HG02938 (cell line): ENCODE measurements around the gene PLA2G2C.

Source experiments
- ATAC-seq: cut with Tn5 transposase; IDR thresholded peaks from one replicate; pipeline ENCODE4 v1.9.1; 2021; ENCODE audit warnings: mild to moderate bottlenecking, moderate library complexity; ENCODE audit not compliant: unreplicated experiment

The PLA2G2C gene

DNA sequence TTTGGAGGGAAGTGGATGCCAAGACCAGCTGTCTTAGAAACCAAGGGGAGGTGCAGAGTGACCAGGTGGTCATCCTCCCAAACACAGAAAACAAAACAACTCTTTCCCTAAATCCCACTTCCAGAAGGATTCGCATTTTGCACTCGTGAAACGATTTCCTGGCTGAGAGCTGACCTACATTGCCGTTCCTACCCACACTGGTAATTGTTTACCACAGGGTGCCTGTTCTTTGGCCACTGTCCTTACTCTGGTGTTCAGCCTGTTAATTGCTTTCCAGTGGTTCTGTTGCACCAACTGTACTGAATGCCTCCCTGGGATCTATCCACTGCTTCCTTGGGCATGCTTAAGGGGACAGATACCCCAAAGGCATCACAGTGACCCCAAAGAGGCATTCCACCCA, 23.2 kb upstream of the PLA2G2C start:
- no peak for ATAC-seq

DNA sequence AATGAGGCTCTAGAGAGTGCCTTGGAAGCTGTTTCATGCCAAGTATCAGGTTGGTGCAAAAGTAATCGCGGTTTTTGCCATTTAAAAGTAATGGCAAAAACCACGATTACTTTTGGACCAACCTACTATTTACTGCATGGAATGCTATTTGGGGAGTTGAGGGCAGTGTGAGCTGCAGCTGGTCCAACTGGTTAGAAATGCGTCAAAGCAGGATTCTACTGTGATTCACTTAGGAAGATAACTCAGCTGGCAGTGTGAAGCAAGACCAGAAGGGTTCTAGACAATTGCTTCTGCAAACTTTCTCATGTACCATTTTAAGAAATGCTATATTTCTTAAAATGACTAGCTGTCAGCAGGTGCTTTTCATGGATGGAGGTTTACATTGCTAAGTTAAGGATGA, 21.2 kb upstream of the PLA2G2C start:
- ATAC-seq: no peak

DNA sequence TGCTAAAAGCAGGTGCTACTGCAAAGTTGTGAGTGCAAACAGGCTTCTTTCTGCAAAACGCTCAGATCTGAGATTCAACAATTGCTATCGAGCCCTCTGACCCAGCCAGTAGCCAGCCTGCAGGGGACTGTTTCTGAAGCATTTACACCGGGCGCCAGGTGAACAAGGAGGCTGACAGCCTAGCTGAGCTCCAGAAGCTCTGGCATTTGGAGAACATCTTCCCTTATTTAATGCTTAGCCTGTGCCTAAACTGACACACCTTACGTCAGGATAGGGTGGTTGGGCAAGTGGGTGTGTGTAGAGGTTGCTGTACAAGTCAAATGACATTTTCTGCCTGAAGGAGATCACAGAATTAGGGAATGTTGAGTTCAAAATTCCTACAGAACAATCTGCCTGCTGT, 15.8 kb upstream of the PLA2G2C start:
- ATAC-seq: no peak

DNA sequence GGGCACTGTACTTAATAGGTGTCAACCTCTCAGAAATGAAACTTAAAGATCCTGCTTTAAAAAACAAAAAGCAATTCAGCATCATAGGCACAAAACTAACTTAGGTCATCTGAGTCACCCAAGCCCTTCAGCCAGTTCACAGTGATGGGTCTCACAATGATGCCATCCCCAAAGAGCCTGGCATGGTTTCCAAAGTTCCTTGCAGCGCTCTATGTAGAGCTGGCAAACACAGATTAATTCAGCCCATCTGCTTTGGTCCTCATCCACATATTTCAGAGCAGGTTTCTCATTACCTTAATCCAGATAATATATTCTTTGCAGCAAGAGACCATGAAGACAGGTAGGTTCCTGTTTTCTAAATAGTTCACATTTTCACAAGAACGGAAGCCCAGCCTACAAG, 14.6 kb upstream of the PLA2G2C start:
- no peak for ATAC-seq

DNA sequence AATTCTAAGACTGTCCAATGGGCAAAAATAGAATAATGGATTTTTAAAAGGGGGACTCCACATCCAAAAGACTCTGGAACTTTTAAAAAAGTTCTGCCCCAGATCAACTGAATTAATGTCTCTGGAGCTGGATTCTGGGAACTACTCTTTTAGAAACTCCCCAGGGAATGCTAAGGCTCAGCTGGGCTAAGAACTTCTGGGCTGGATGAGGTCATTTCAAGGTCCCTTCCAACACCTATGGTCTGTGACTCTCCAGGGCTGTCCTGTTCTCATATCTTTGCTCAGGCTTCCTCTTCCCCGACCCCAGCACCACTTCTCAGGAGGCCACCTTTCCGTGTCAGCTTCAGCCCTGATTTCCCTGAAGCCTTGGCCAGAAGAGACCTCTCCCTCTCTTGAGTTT, 13.5 kb upstream of the PLA2G2C start:
- ATAC-seq: no peak

DNA sequence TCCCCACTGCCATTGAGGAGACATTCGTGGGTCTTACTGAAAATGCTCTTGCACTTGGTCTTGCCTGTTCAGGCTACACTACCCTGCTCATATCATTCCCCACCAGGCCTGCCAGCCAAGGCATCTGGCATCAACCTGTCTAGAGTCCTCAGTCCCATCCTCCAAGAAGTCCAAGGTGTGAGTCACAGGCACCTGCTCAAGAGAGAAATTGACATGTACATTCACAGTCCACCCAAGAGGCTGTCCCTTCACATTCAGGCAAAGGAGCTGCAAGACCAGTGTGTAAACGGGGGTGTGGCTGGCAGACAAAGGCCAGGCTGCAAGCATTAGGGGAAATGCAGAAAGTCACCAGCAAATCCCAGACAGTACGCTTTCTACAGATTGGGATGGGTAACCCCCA, 13.1 kb upstream of the PLA2G2C start:
- ATAC-seq: no peak

DNA sequence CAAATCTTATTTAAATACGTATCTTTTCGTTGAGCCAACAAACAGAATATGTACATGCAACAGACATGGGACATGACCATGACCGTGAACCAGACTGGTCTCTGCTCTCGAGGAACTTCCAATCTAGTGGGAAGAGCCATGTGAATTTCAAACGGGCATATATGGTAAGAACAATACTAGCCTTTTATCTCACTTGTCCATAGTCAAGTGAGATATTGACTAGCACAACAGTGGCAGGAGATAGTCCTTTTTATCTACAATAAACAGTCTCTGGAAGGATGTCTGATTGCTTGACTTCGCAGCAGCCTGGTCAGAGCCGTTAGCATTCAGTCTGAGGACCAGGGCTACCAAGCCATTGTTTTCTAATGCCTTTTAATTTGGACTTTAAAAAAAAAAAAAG, 12.6 kb upstream of the PLA2G2C start:
- no peak for ATAC-seq

DNA sequence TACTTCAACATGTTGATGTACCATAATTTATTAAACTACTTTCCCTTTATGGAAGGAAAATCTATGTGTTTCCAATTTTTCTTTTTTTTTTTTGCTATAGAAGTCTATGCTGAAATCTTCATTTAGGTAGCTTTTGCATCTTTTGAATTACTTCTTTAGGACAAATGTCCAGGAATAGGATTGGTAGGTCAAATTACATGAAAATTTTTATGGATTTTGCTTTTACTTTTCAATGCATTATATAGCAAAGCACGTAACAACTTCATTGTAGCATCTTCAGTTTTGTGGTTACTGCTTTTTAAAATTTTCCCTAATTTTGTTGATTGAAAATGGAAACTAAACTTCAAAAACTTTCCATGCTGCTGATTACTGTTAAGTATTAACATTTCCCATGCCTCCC, 12.0 kb upstream of the PLA2G2C start:
- ATAC-seq: no peak

DNA sequence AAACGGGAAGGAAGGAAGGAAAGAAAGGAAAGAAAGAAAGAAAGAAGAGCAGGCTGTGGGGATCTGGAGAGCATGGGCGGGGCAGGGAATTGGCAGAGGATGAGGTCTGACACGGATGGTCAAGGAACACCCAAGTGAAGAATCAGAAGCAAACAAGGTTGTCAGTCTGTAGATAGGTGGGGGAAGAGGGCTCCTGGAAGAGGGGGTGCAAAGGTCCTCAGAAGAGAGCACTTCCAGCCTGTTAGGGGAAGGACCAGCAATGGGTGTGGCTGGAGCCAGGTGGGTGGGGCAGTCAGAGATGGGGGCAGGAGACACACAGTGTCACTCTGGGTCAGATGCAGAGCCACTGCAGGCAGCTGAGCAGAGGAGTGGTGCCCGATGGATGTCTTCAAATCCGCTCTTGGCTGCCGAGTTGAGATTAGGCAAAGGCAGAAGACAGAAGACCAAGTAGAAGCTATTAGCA, 11.0 kb upstream of the PLA2G2C start:
- no peak for ATAC-seq

DNA sequence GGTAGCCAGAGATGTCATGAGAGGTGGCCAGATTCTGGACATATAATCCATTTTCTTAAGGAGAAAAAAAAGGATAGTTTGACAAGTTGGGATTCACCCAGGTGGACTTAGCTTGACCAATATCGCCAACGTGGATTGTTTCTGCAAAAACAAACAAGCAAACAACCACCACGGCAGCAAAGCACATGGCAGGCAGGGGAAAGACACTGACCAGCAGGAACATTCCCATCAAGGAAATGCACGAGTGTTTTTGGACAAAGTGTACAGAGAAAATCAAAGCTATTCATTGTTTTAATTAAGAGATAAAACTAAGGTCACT, 9.1 kb upstream of the PLA2G2C start:
- ATAC-seq: no peak

DNA sequence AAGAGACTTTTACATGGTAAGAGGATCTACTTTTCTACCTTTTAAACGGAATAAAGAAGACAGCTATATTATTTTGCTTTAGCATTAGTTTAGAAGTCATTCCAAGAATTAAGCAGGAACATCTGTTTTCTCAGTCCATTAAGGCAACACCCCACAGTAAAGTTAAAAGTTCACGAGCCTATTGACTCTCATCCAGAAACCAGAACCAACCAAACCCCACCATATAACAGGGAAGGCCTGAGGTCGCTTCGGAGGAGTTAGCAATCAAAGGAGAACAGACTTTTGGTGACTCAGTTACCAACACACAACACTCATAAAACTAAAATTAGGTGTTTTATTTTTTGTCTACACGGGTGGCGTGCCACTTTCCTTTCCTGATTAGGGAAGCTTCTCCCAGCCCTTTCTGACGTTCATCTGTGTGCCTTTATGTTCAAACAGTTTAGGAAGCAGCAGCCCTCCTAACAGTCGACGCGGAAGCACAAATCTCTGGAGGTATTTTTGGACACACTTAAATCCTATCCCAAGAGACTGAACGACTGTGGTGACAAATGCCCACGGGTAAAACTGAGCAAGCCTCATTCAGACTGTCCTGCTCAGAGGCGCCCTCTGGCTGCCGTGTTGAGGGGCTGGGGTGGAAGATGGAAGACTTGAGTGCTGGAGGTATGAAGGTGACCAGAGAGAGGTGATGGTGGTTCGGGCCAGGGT, 8.6 kb upstream of the PLA2G2C start:
- no peak for ATAC-seq

DNA sequence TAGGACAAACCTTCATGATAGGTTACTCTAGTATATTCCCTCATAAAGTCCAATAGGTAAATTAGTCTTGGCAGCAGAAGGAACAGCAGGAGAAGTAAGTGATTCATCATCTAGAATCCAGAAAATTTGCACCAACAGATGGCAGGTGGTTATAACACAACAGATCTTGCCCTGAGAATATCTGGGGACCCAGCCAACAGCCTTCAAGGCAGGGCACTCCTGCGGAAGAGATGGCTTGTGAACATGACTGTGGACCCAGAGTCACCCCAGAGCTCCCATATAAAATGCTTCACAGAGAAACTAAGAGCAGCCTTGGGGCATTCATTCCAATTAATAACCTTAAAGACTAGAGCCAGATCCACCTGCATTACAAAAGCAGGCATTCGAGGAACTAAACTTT, 7.9 kb upstream of the PLA2G2C start:
- no peak for ATAC-seq

DNA sequence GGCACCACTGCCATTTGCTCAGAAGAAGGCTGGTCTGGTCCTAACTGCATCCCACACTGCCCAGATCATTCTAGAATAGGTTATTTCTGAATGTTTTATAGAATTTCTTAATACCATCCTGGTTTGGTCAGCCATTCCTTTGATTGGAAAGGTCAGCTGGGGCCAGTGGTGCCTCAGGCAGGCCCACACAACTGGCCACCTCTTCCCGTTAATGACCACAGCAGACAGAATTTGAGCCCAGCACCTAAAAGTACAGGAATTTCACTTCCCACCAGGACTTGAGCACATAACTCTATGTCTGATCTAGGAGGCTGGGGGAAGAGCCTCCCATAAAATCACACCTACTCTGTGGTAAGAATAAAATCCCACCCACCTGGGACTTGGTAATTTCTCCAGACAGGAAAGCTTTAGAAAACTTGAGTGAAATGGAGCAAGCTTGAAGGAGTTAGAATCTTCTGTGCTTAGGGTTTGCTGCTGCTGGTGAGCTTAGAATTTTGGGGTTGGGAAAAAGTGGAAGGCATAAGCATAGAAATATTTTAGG, 6.6 kb upstream of the PLA2G2C start:
- no peak for ATAC-seq

DNA sequence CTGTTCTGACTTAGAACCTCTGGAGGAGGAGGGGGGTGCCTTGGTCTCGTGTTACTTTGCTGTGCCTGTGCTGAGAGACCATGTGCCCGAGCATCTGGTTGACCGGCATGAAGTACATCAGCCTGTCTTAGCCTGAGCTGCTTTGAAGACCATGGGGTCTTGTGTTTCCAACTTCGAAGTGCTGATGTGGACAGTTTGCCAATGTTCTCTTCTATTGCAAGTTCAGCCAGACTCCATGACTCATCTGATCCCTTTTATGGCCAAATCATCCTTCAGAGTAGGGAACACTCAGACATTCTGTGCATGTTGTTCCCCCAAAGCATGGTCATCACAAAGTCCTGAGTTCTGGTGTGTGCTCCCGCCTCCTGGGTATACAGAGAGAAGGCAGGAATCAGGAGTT, 6.0 kb upstream of the PLA2G2C start:
- ATAC-seq: no peak

DNA sequence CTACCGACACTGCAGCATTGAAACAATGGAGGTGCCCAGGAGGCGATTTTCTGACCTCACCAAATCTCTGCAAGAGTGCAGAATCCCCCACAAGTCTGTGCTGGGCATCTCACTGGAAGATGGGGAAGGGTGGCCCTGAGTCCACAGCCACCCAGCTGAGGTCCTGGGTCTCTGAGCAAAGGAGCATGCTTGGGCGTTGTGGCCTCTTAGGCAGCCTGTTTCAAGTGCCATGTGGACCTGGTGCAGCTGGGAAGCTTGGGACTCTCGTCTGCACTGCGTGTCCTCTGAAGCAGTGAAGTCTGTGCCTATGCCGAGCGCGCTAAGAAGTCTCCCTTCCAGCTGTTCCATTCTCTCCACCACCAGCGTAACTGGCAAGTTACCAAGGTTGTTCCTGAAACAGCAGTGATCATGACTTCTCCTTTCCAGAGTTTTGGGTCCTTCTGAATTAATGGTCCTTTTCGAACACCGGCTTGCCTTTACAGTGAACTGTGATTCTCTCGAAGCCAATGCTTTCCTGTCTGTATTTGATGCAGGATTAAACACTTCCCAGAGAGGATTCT, 5.0 kb upstream of the PLA2G2C start:
- ATAC-seq: no peak

DNA sequence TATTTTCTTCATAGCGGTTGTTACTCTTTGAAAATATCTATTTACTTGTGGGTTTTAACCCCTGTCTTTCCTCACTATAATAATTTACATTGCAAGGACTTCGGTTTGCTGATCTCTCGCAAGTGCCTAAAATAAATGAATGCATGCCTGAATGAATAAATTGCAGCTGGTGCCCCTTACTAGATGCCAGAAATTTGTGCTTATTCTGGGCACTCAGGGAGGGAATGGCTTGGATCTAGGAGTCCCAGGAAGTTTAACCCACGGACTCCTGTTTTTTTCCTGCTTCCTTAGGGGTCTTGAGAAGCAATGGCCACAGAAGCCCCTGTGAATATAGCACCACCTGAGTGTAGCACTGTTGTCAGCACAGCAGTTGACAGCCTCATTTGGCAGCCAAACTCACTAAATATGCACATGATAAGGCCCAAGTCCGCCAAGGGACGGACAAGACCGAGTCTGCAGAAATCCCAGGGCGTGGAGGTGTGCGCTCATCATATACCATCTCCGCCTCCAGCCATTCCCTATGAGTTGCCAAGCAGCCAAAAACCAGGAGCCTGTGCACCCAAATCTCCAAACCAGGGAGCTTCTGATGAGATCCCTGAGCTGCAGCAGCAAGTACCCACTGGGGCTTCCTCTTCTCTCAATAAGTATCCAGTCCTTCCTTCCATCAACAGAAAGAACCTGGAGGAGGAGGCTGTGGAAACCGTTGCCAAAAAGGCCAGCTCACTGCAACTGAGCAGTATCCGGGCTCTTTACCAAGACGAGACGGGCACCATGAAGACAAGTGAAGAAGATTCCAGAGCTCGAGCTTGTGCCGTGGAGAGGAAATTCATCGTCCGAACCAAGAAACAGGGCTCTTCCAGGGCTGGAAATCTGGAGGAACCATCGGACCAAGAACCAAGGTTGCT, 4.2 kb upstream of the PLA2G2C start:
- ATAC-seq: no peak

DNA sequence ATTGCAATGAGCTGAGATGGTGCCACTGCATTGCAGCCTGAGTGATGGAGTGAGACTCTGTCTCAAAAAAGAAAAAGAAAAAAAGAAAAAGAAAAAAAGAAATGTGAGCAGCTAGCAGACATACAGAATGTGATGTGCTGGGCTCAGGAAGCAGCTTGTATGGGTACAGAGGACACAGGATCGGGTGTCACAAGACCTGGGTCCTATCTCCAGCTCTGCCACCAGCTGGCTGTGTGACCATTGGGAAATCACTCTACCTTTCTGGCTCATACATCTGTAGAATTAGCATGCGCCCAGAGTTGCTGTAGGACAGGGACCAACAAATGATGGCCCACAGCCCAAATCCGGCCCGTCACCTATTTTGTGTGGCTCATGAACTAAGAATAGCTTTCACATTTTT, 3.3 kb upstream of the PLA2G2C start:
- ATAC-seq: no peak

DNA sequence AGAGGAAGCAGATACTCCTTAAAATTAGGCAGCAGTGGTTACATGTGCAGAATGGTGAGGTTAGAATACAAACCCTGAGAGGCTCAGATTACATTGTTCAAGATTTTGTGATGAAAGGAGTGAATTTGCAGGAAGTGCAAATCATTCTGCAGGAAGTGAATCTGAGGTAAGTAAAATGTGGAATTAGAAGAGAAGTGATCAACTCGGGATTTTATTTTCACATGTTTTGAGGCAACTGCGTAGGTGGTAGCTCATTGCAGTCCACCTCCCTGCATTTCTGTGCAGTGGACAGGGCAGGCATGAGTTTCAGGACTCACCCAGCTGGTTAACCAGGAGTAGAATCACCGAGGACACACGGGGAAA, 2.1 kb upstream of the PLA2G2C start:
- no peak for ATAC-seq

DNA sequence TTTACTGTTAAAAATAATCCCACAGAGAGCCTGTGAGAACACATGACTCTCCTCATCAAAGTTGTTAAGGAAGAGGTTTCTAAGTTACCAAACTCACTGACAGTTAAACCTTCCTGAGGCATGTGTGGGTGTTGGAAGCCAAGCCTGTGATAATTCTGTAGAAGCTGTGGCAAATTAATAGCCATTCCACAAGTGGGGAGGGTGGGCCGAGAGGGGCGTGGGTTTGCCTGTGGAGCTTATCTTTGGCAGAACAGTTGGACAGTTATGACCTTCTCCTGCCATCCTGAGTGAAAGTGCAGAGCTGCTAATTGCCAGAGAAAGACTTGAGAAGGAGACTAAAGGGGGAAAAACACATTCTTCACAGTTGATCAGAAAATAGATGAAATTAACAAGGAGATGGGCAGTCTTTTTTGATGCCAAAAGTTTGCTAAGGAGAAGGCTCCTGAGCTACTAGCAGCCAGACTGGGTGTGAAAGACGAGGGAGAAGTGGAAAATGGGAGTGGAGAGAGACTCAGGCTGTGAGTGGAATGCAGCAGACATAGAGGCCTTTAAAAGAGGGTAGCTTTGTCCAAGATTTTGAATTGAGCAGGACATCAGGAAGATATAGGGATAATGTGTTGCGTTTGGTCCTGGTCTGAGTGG, 1.6 kb upstream of the PLA2G2C start:
- no peak for ATAC-seq

DNA sequence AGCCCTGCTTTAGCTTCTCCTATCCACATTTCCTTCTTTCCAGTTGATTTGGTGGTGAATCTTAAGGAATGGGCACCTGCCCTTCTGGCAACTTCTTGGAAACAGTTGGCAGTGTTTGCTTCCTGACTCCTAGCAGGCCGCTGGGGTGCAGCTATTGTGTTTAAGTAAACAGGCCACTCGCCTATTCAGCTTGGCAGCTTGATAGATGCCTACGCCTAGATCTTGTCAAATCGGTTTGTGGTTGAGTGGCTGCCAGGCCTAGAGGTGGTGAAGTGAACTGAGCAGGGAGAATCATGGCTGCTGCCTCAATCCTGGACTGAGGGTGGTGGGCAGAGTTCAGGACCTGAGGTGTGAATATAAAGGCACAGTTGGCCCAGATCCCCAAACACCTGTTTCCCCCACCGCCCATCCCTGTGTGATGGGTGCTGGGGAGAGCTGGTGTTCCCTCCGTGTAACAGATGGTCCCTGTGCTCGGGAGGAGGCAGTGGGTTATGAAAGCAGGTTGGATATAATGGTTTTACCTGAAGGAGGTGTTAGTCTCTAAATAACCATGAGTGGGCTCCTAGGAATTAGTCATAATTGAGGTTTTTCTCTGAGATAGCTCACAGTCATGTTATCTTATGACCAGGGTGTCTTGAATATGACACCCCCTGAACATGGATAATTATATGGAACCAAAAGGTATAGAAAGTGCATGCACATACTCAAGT, 940 bp upstream of the PLA2G2C start:
- no peak for ATAC-seq
